ENCODE data around the gene RPL3. TPM values are rescaled to one million over a fixed set of nuclear protein-coding genes. Genes with fewer than 3 reads are reported as not detected.
A peak's percentile ranks its signal among the peaks of the same experiment; 100 is the strongest.

RPL3 gene
- total and polyA plus RNA-seq, 2 donors from 2014 or later = 1,862 to 2,443 TPM

- intact Hi-C loops (cut with DNase I) = no loop called here
- H3K9me3 ChIP-seq (ENCODE audit: control insufficient read depth in 2 of 3, insufficient read depth in 1 of 3, low read length in 3 of 3) = no peaks in the 10 kb centered on the region
- FAIRE-seq = no peak
- peaks cover 0 to 3% (median 0%) of the 10 kb centered on the region in 3 donors for H3K4me1 ChIP-seq (ENCODE audit: control insufficient read depth in 2 of 3, insufficient read depth in 2 of 3, low read depth in 1 of 3, low read length in 3 of 3)
- H3K9ac ChIP-seq (ENCODE audit: low read length in 3 of 3) = no peak overlapping the region
- H3K27me3 ChIP-seq (ENCODE audit: control insufficient read depth, insufficient read depth, low read length) = no peaks in the 10 kb centered on the region
- H3K4me3 ChIP-seq (ENCODE audit: low read length in 3 of 3) = no peak overlapping the region
- DNase-seq = no peak
- no peak overlapping the region for H3K27ac ChIP-seq (ENCODE audit: low read depth in 2 of 2, low read length in 2 of 2)
- TF ChIP-seq CTCF (IDR thresholded peaks at IDR 0.05; ENCODE audit: borderline replicate concordance, extremely low read depth, insufficient read depth) = no peak
- H3K36me3 ChIP-seq (ENCODE audit: control insufficient read depth in 2 of 3, insufficient read depth in 3 of 3, low read length in 3 of 3) = no peaks in the 10 kb centered on the region
Measured at GRCh38 chr22:39267974-39268373, 51.4 kb downstream of the RPL3 start.

GRCh38 chr22:39266398-39267030 is 52.9 kb downstream of the RPL3 start:
- no peak for FAIRE-seq
- H3K9ac ChIP-seq (ENCODE audit: low read length in 3 of 3) = no peak overlapping the region
- TF ChIP-seq CTCF (IDR thresholded peaks at IDR 0.05; ENCODE audit: borderline replicate concordance, extremely low read depth, insufficient read depth) = no peak
- H3K4me1 ChIP-seq (ENCODE audit: control insufficient read depth in 2 of 3, insufficient read depth in 2 of 3, low read depth in 1 of 3, low read length in 3 of 3) = peaks cover 0 to 3% (median 0%) of the 10 kb centered on the region in 3 donors
- H3K27me3 ChIP-seq (ENCODE audit: control insufficient read depth, insufficient read depth, low read length) = no peaks in the 10 kb centered on the region
- H3K36me3 ChIP-seq (ENCODE audit: control insufficient read depth in 2 of 3, insufficient read depth in 3 of 3, low read length in 3 of 3) = no peaks in the 10 kb centered on the region
- peaks cover 0 to 1% (median 0%) of the 10 kb centered on the region in 3 donors for H3K9me3 ChIP-seq (ENCODE audit: control insufficient read depth in 2 of 3, insufficient read depth in 1 of 3, low read length in 3 of 3)
- no peak for DNase-seq
- intact Hi-C loops (cut with DNase I) = no loop called here
- peak overlapping the region in 1 of 2 donors; percentile 13 for H3K27ac ChIP-seq (ENCODE audit: low read depth in 2 of 2, low read length in 2 of 2)
- H3K4me3 ChIP-seq (ENCODE audit: low read length in 3 of 3) = no peak overlapping the region

GRCh38 chr22:39265143-39265886 is 54.1 kb downstream of the RPL3 start:
- intact Hi-C loops (cut with DNase I) = no loop called here
- Histone ChIP-seq H3K27ac (ENCODE audit: low read depth in 2 of 2, low read length in 2 of 2) (no peak overlapping the region), H3K27me3 (ENCODE audit: control insufficient read depth, insufficient read depth, low read length) (no peaks in the 10 kb centered on the region), H3K9me3 (ENCODE audit: control insufficient read depth in 2 of 3, insufficient read depth in 1 of 3, low read length in 3 of 3) (peaks cover 0 to 6% (median 0%) of the 10 kb centered on the region in 3 donors), H3K9ac (ENCODE audit: low read length in 3 of 3) (no peak overlapping the region), H3K36me3 (ENCODE audit: control insufficient read depth in 2 of 3, insufficient read depth in 3 of 3, low read length in 3 of 3) (no peaks in the 10 kb centered on the region), H3K4me1 (ENCODE audit: control insufficient read depth in 2 of 3, insufficient read depth in 2 of 3, low read depth in 1 of 3, low read length in 3 of 3) (peaks cover 0 to 3% (median 0%) of the 10 kb centered on the region in 3 donors), H3K4me3 (ENCODE audit: low read length in 3 of 3) (no peak overlapping the region)
- DNase-seq (no peak), FAIRE-seq (no peak)
- TF ChIP-seq CTCF (IDR thresholded peaks at IDR 0.05; ENCODE audit: borderline replicate concordance, extremely low read depth, insufficient read depth) = no peak

All from kidney (tissue), 14 donors.